RPMI8226 (cell line): ENCODE measurements around the gene THBD.

ENCODE experiments used
- DNase-seq: peaks from one replicate; pipeline ENCODE4 v3.0.0-alpha.2; 2015

The THBD gene

GRCh38 chr20:23059846-23060245, 10.4 kb upstream of the THBD start:
- DNase-seq: no peak

- DNase-seq: no peak
Observed at GRCh38 chr20:23059001-23059400, 9.5 kb upstream of the THBD start.

DNA sequence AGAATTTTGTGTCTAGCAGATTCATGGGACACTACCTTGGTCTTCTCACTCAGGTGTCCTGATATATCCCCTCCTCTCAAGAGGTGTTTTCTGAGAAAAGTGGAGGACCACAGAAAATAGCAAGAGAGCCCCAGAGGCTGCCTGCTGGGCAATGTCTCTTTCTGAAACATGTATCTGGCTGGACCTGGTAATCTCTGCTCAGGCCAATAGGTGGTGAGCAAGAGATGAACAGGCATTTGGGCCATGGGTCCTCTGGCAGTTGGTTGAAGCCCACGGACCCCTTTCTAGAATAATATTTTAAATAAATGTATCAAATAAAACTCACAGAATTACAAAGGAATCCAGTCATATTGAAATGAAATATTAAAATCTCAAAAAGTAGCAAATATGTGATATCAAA, 8.8 kb upstream of the THBD start:
- DNase-seq: no peak

DNA sequence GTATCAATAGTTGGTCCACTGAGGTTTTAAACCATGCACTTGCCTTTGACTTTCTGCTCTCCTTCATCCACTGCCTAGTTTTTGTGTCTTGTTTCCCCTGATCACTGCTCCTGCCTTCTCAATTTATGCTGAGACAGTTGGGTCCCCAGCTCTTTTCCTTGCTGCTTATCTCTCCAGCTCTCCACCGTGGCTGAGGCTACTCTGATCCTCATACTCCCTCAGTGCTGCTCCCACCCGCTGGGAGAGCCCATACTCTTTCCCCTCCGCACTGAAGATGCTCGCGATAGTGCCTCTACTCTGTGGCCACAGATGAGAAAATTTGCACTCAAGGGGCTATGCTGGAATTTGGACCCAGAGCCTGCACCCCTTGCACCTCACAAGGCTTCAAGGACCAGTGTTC, 3.4 kb upstream of the THBD start:
- no peak for DNase-seq

- DNase-seq: peak; percentile 66
Observed at GRCh38 chr20:23050847-23051627, 1.6 kb upstream of the THBD start.

- DNase-seq: peak; percentile 18
Observed at GRCh38 chr20:23050076-23050838, 785 bp upstream of the THBD start.

DNA sequence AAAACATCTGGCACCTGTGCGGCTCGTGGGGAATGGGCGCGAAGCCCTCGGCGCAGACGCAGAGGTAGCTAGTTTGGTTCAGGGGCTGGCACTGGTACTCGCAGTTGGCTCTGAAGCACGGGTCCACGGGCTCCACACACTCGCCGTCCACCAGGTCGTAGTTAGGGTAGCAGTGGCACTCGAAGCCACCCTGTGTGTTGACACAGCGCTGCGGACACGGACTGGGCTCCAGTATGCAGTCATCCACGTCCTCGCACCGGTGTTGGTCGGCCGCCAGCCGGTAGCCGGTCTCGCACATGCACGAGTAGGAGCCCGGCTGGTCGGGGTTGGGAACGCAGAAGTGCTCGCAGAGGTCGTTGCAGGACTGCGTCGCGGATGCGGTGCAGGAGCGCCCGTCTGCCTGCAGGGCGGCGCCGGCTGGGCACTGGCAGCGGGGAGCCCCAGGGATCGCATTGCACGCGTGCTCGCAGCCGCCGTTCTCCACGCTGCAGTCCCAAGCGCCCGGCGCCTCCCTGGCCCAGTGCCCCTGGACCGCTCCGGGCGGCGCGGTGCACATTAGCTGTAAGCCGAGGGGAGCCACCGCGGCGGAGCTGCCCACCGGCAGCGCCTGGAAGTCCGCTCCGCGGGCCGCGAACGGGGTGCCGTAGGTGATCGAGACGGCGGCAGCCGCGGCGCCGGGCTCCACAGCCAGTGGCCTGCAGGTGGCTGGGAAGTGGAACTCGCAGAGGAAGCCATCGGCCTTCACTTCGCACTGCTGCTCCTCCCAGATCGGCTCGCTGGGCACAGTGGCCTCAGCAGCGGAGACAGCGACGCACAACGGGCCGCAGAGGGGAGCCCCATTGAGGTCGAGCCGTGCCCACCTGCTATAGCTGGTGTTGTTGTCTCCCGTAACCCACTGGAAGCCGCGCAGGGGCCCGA, 930 bp downstream of the THBD start:
- peak; percentile 78 for DNase-seq

GRCh38 chr20:23047738-23048214, 1.7 kb downstream of the THBD start:
- DNase-seq: peak; percentile 55

GRCh38 chr20:23047001-23047737, 2.3 kb downstream of the THBD start:
- DNase-seq: no peak

- DNase-seq: no peak
Observed at GRCh38 chr20:23046431-23046830, 3.0 kb downstream of the THBD start.

DNA sequence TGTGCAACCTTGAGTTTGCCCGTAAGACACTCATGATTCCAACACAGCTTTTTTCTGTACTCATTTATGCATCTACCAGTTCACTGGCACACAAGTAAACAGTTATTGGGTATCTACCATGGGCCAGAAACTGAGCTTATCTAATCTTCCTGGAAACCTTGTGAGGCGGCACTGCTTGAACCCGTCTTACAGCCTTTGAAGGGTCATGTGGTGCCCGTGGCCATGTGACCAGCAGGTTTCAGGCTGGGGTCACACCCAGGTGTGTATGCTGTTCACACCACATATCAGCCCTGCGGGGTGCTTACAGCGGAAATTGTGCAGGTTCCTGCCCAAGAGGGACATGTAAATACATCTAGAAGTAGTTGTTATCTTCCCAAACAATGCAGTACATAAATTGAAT, 6.1 kb downstream of the THBD start:
- peak; percentile 68 for DNase-seq

- no peak for DNase-seq
Observed at GRCh38 chr20:23042270-23042669, 7.2 kb downstream of the THBD start.

DNA sequence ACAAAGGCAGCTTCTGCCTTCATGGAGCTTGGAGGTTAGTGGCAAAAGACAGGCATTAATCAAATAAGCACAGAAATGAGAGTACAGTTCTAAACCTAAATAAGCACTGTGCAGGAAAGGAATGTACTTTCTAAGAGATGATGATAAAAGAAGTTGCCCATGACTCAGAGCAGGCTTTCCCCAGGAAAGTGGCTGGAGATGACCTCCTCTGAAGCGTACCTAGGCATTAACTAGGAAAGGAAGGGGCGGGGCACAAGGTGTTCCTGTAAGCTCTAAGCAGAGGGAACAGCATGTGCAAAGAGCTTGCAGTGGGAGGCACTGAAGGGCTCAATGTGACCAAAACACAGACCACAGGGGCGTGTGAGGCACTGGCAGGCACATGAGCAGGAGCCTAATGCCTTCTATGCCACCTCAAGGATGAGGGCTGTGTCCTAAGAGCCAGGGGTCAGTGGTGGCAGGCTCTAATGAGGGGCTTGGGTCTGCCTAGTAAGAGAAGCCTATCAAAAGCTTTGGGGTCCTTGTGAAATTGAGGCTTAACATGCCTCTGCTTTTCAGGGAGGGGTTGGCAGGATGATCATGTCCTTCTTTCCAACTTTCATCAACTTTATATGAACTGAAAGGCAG, 9.5 kb downstream of the THBD start:
- DNase-seq: no peak

- DNase-seq: no peak
Observed at GRCh38 chr20:23039136-23039875, 10.2 kb downstream of the THBD start.

DNA sequence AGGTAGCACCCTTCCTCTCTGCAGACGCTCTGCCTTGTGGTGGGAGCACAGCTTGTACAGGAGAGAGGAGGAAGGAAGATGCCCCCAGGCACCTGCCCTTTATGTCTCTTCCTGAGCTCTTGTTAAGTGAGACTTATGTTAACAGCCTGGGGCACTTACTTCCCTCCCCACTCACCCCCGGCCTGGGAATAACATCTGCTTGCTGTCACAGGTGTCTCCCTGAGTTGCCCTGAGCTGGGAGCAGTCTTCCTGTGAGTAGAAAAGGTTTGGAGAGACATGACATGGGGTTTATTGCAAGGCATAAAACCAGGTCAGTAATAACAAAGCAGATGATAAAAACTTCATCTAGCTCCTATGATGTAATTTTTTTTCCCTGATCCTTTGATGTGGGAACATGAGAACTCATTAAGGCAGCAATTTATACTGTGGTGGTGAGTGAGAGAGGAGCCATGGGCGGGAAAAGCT, 12.4 kb downstream of the THBD start:
- no peak for DNase-seq

GRCh38 chr20:23036371-23036770, 13.1 kb downstream of the THBD start:
- DNase-seq: no peak

- DNase-seq: no peak
Observed at GRCh38 chr20:23035731-23036130, 13.7 kb downstream of the THBD start.

DNA sequence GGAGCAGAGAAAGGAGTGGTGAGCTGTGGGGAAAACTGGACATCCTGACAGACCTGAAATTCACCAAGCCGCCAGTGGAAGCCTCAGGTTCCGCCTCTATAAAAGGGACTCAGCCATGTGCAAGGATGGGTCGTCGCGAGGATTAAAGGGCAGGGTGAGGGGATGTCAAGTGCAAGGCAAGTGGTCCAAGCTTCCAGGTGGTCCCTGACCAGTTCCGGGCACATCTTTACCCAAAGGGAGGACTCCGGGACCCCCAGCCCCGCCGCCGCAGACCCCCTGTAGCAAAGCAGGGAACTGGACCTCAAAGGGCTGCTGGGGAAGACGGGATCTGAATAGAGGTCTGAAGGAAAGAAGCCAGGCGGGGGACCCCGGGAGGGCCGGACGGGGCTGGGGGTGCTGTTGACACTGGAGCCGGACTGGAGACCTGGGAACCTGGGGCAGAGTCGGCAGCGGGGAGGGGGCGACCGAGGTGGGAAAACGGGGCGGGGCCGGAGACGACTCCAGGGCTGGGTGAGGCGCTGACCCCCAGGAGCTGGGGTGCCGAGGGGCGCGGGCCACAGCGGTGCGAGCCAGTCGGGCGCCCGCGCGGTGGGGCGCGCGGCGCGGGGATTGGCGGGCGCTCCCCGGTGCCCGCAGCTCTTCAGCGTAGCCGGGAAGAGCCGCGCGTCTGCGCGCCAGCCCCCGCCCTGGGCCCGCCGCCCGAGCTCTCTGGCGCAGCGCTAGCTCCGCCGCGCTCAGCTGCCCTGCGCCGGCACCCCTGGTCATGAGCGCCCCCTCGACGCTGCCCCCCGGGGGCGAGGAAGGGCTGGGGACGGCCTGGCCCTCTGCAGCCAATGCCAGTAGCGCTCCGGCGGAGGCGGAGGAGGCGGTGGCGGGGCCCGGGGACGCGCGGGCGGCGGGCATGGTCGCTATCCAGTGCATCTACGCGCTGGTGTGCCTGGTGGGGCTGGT, 14.5 kb downstream of the THBD start, which contains the start of gene SSTR4:
Gene SSTR4, plus strand, starts transcription at position 592 of the 951 bp plus-strand sequence. Its CDS starts 172 bp downstream, at position 764.
- DNase-seq: no peak

- no peak for DNase-seq
Observed at GRCh38 chr20:23033918-23034317, 15.6 kb downstream of the THBD start.

DNA sequence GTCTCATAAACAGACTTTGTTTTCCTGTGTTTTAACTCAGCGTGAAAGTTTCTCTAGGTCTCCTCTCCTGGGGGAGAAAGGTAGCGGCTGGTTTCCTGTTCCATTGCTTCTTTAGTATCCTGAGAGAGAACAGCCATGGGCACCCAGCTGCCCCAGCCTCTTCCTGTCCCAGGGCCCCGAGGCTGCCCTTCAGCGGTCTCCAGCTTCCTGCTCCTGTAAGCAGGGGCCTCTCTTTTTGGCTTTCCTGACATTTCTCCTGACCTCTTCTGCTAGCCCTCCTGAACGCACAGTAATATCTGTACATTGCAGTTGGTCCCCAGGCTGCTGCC, 16.8 kb downstream of the THBD start:
- DNase-seq: no peak
